ENCODE results near the gene F11R. TPM values are rescaled to one million over a fixed set of nuclear protein-coding genes. Genes with fewer than 3 reads are reported as not detected.

The F11R gene
- total RNA-seq, 4 donors from 2014 or later: 101 to 112 (median 107) TPM

GRCh38 chr1:161039154-161039545 lies 18.2 kb upstream of the F11R start:
- Histone ChIP-seq H3K4me1 (peaks cover 20% of the 10 kb centered on the region), H3K27me3 (no peaks in the 10 kb centered on the region), H3K27ac (no peak overlapping the region), H3K4me3 (peak overlapping the region; percentile 60), H3K9me3 (no peaks in the 10 kb centered on the region), H3K36me3 (peaks cover 41% of the 10 kb centered on the region)
- DNase-seq (ENCODE audit: low spot score in 2 of 2): no peak
- no peak for TF ChIP-seq CTCF (IDR thresholded peaks at IDR 0.05)
- no peak for TF ChIP-seq EP300 (IDR thresholded peaks at IDR 0.05)
- no peak for TF ChIP-seq POLR2AphosphoS5 (IDR thresholded peaks at IDR 0.05)
- TF ChIP-seq POLR2A (IDR thresholded peaks at IDR 0.05): no peak
- WGBS: 23% methylated on average over 3 of the region's 3 CpGs

GRCh38 chr1:161038523-161039153 lies 17.7 kb upstream of the F11R start, which contains the start of gene TSTD1:
TSS of gene TSTD1 (minus strand) at chr1:161038964. CDS start at chr1:161038889, 75 bp downstream.
- no peak for TF ChIP-seq EP300 (IDR thresholded peaks at IDR 0.05)
- TF ChIP-seq POLR2A (IDR thresholded peaks at IDR 0.05): no peak
- peak in 1 of 3 donors; percentile 35 for TF ChIP-seq POLR2AphosphoS5 (IDR thresholded peaks at IDR 0.05)
- Histone ChIP-seq H3K9me3 (no peaks in the 10 kb centered on the region), H3K36me3 (peaks cover 41% of the 10 kb centered on the region), H3K27ac (peak within 1 kb of the TSS; percentile 75), H3K4me1 (peaks cover 15% of the 10 kb centered on the region), H3K27me3 (no peaks in the 10 kb centered on the region), H3K4me3 (peak within 1 kb of the TSS; percentile 60)
- DNase-seq (ENCODE audit: low spot score in 2 of 2): peak in 1 of 2 donors; percentile 72
- 30% methylated on average over 15 of the region's 54 CpGs for WGBS

- H3K4me1 ChIP-seq: peaks cover 15% of the 10 kb centered on the region
- no peaks in the 10 kb centered on the region for H3K9me3 ChIP-seq
- no peak for TF ChIP-seq CTCF (IDR thresholded peaks at IDR 0.05)
- no peak for TF ChIP-seq POLR2A (IDR thresholded peaks at IDR 0.05)
- TF ChIP-seq POLR2AphosphoS5 (IDR thresholded peaks at IDR 0.05): no peak
- no peak for TF ChIP-seq EP300 (IDR thresholded peaks at IDR 0.05)
- no peaks in the 10 kb centered on the region for H3K27me3 ChIP-seq
- WGBS: 40% methylated on average over 20 of the region's 21 CpGs
- H3K4me3 ChIP-seq: peak overlapping the region; percentile 60
- peaks cover 37% of the 10 kb centered on the region for H3K36me3 ChIP-seq
- H3K27ac ChIP-seq: peak overlapping the region; percentile 75
- DNase-seq (ENCODE audit: low spot score in 2 of 2): no peak
Measured at GRCh38 chr1:161037661-161038522, 16.9 kb upstream of the F11R start.

GRCh38 chr1:161033751-161034150 lies 12.8 kb upstream of the F11R start:
- peak in 1 of 2 donors; percentile 6 for DNase-seq (ENCODE audit: low spot score in 2 of 2)
- Histone ChIP-seq H3K27ac (no peak overlapping the region), H3K9me3 (no peaks in the 10 kb centered on the region), H3K4me1 (peaks cover 17% of the 10 kb centered on the region), H3K4me3 (no peak overlapping the region), H3K27me3 (no peaks in the 10 kb centered on the region), H3K36me3 (no peaks in the 10 kb centered on the region)
- 90% methylated on average over 3 of the region's 3 CpGs for WGBS
- TF ChIP-seq CTCF (IDR thresholded peaks at IDR 0.05) (no peak), EP300 (IDR thresholded peaks at IDR 0.05) (no peak), POLR2AphosphoS5 (IDR thresholded peaks at IDR 0.05) (no peak), POLR2A (IDR thresholded peaks at IDR 0.05) (no peak)

- Histone ChIP-seq H3K4me3 (no peak overlapping the region), H3K9me3 (no peaks in the 10 kb centered on the region), H3K4me1 (peaks cover 7% of the 10 kb centered on the region), H3K27me3 (no peaks in the 10 kb centered on the region), H3K27ac (peak overlapping the region; percentile 12), H3K36me3 (no peaks in the 10 kb centered on the region)
- 61% methylated on average over 1 of the region's 1 CpG for WGBS
- TF ChIP-seq EP300 (IDR thresholded peaks at IDR 0.05): no peak
- no peak for TF ChIP-seq POLR2AphosphoS5 (IDR thresholded peaks at IDR 0.05)
- no peak for TF ChIP-seq POLR2A (IDR thresholded peaks at IDR 0.05)
- TF ChIP-seq CTCF (IDR thresholded peaks at IDR 0.05): no peak
- no peak for DNase-seq (ENCODE audit: low spot score in 2 of 2)
Measured at GRCh38 chr1:161032409-161032808, 11.5 kb upstream of the F11R start.
